Activated CD8-positive, alpha-beta T cell treated with anti-CD3 and anti-CD28 coated beads, Interleukin-2, amount 10 ng/mL, durations not matched to agents 7 days and 5 days (primary cell): Measurements from ENCODE around the gene KCNIP3. TPM values are rescaled to one million over a fixed set of nuclear protein-coding genes. Genes with fewer than 3 reads are reported as not detected.
"Not testable (repeated sequence)": the region's sequence is repeated elsewhere in the genome, so short reads cannot be mapped to it uniquely, and the experiment has no call there.

Experiments
- ATAC-seq: fragments of 150-1000 bp; cut with Tn5 transposase; one replicate; pipeline ENCODE4 v1.10.0; 2021; ENCODE audit warnings: moderate library complexity
- CTCF ChIA-PET: fragments of 350-600 bp; sonication (Branson Sonifier 250); formaldehyde crosslinking; loops from one replicate; lab custom pipeline; 2021; ENCODE audit warnings: antibody characterized with exemption; lab: Charles Lee
- POLR2A ChIA-PET: fragments of 350-600 bp; sonication (Branson Sonifier 250); formaldehyde crosslinking; loops from one replicate; lab custom pipeline; 2021; ENCODE audit warnings: antibody characterized with exemption; lab: Charles Lee
- DNase-seq: peaks from one replicate; pipeline ENCODE4 v3.0.0-alpha.2; 2020
- H3K27ac Mint-ChIP-seq: one replicate; pipeline ENCODE4 v1.8.0; 2021; ENCODE audit warnings: mild to moderate bottlenecking, mixed read lengths
- H3K27me3 Mint-ChIP-seq: one replicate; pipeline ENCODE4 v1.8.0; 2021; ENCODE audit warnings: low read depth, mixed read lengths
- H3K36me3 Mint-ChIP-seq: one replicate; pipeline ENCODE4 v1.8.0; 2021; ENCODE audit warnings: low read depth, mixed read lengths
- H3K4me1 Mint-ChIP-seq: one replicate; pipeline ENCODE4 v1.8.0; 2021; ENCODE audit warnings: low read depth, mixed read lengths
- H3K4me3 Mint-ChIP-seq: one replicate; pipeline ENCODE4 v1.8.0; 2021; ENCODE audit warnings: mild to moderate bottlenecking, mixed read lengths
- H3K9me3 Mint-ChIP-seq: one replicate; pipeline ENCODE4 v1.8.0; 2022; ENCODE audit warnings: mixed read lengths; ENCODE audit not compliant: insufficient read depth
- total RNA-seq, 2 experiments: library from RNA; stranded (reverse); gene quantifications; one replicate each; pipeline ENCODE4 v1.2.3, GENCODE V29; 2021

Gene KCNIP3
- total RNA-seq, 2 experiments from 2014 or later, result not detected

DNA sequence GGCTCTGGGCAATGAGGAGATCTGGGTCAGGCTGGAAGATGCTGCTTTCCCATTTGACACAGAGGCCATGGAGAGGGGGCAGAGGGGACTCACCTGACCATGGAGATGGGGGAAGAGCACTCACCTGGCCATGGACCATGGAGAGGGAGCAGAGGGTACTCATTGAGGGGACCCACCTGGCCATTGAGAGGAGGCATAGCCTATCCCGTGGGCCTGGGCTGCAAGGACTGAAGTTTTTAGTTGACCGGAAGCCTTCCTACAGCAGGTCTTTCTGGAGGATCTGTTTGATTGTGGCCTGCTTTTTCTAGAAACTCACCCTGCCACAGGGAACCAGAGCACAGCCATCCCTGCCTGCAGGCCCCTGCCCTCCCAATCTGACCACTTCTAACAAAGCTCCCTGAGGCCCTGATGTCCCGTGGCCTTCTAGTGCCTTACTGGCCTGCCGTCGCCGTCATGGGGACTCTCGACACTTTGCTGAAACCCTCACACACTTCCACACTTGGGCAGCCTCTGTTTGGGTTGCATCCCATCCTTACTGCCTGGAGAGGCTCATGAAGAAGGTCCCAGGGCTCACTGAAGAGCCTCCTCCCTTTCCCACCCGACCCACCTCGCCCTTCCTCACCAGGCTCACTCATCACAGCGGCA is 28.0 kb upstream of the KCNIP3 start:
- Mint-ChIP-seq H3K4me1 (no peaks in the 10 kb centered on the region), H3K4me3 (no peak overlapping the region), H3K27ac (no peak overlapping the region), H3K9me3 (no peaks in the 10 kb centered on the region), H3K36me3 (no peaks in the 10 kb centered on the region), H3K27me3 (no peaks in the 10 kb centered on the region)
- DNase-seq, result no peak
- ChIA-PET CTCF (no interaction called here), POLR2A (no interaction called here)
- ATAC-seq, result no peak

DNA sequence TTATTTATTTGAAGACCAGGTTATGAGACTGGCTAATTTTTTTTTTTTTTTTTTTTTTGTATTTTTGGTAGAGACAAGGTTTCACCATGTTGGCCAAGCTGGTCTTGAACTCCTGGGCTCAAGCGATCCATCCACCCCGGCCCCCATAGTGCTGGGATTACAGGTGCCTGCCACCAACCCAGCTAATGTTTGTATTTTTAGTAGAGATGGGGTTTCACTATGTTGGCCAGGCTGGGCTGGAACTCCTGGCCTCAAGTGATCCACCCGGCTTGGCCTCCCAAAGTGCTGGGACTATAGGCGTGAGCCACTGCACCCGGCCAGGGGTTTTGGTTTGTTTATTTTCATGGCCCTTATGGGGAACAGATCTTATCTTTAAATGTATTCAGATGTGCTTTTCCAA is 27.4 kb upstream of the KCNIP3 start:
- ATAC-seq, H3K36me3 Mint-ChIP-seq, POLR2A ChIA-PET, H3K27ac Mint-ChIP-seq, H3K27me3 Mint-ChIP-seq, DNase-seq, H3K4me3 Mint-ChIP-seq, H3K9me3 Mint-ChIP-seq, H3K4me1 Mint-ChIP-seq, CTCF ChIA-PET: not testable (repeated sequence)

DNA sequence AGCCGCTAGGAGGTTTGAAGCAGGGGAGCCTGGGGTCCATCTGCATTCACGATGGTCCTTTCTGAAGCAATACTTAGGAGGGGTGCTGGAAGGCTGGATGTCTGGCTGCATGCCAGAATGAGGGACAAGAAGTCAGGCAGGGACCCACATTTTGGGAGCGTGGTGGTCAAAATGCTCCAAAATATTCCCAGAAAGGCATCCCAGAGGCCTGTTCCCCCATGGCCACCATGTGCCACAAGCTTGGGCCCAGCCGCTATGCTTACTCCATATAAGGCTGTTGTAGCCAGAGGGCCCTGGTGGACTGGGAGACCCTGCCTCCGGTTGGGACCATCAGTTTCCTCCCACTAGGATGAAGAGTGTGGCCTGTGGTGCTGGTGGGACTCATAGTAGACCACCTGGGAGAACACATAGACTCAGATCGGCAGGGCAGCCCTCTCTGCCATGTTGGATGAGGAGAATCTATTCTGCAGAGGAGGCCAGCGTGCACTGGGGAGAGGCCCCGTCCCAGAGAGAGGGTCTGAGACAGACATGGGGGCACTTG is 26.5 kb upstream of the KCNIP3 start:
- H3K27me3 Mint-ChIP-seq, result no peaks in the 10 kb centered on the region
- no peaks in the 10 kb centered on the region for H3K36me3 Mint-ChIP-seq
- no peak overlapping the region for H3K27ac Mint-ChIP-seq
- no peaks in the 10 kb centered on the region for H3K4me1 Mint-ChIP-seq
- DNase-seq (no peak), ATAC-seq (no peak)
- H3K9me3 Mint-ChIP-seq, result no peaks in the 10 kb centered on the region
- H3K4me3 Mint-ChIP-seq, result no peak overlapping the region
- POLR2A ChIA-PET, result no interaction called here
- CTCF ChIA-PET, result no interaction called here

DNA sequence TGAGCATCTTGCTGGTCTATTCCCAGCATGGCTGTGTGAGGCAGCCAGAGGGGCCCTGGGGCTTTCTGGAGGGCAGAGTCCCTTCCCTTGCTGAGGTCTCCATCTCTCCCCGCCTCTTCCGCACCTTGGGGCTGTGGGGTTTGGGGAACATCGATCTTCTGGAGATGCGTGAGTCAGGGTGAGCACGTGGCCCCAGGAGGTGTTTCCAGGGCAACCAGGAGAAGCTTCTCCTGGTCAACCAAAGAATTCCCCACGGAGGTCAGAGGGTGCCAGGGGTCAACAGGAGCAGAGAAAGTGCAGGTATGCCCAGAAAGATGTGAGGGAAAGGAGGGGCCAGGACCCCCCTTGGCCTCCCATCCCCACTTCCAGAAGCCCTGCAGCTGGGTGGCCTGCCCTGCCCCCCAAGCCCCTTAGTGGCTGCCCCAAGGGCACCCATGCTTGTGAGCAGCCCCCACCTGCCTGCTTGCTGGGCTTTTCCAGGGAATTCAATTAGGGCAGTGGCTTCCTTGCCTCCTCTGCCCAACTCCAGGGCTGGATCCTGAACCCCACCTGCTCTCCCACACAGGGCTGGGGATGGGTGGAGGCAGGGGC is 25.7 kb upstream of the KCNIP3 start:
- H3K9me3 Mint-ChIP-seq, result no peaks in the 10 kb centered on the region
- no peaks in the 10 kb centered on the region for H3K27me3 Mint-ChIP-seq
- no peaks in the 10 kb centered on the region for H3K36me3 Mint-ChIP-seq
- no peak overlapping the region for H3K27ac Mint-ChIP-seq
- DNase-seq (no peak), ATAC-seq (no peak)
- ChIA-PET CTCF (no interaction called here), POLR2A (no interaction called here)
- no peak overlapping the region for H3K4me3 Mint-ChIP-seq
- no peaks in the 10 kb centered on the region for H3K4me1 Mint-ChIP-seq

DNA sequence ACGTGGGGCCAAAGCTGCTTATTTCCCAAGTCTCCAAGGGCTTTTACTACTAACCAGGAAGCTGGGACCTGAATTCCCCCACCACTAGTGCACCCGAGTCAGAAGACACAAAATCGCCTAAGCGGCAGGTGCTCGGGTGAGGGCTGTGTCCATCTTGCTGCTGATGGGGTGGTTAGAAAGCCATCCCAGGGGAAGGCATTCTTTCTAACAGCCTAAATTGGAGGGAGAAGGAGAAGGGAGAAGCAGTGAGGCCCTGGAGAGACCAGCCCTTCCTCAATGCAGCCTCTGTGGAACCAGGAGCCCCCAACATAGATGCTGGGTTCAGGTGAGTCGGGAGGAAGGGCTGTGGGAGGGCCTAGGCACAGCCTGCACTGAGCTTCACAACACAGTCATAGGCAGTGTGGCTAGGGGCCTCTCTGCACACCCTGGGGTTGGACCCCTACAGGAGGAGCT is 24.8 kb upstream of the KCNIP3 start:
- Mint-ChIP-seq H3K27ac (no peak overlapping the region), H3K36me3 (no peaks in the 10 kb centered on the region), H3K4me3 (no peak overlapping the region), H3K4me1 (no peaks in the 10 kb centered on the region), H3K27me3 (no peaks in the 10 kb centered on the region), H3K9me3 (no peaks in the 10 kb centered on the region)
- no peak for DNase-seq
- CTCF ChIA-PET, result no interaction called here
- ATAC-seq, result no peak
- POLR2A ChIA-PET, result no interaction called here

DNA sequence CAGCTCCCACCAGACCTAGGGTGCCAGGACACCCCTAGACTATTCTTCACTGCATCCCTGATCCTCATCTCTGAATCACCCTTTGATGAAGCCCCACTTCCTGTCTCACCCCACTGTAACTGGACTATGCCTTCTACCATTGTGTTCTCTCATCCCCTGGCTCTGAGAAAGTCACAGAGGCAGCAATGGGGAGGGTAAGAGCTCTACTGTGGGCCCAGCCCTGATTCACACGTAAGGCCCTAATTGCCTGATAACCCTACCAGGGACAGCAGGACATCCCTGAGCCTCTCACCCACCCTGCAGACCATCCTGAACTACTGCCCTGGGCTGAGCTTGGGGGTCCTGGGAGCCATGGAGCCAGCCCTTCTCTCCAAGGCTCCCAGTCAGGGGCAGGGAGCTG is 24.4 kb upstream of the KCNIP3 start:
- Mint-ChIP-seq H3K4me1 (no peaks in the 10 kb centered on the region), H3K9me3 (no peaks in the 10 kb centered on the region), H3K36me3 (no peaks in the 10 kb centered on the region), H3K27ac (no peak overlapping the region), H3K4me3 (no peak overlapping the region), H3K27me3 (no peaks in the 10 kb centered on the region)
- no peak for ATAC-seq
- ChIA-PET CTCF (no interaction called here), POLR2A (no interaction called here)
- no peak for DNase-seq

DNA sequence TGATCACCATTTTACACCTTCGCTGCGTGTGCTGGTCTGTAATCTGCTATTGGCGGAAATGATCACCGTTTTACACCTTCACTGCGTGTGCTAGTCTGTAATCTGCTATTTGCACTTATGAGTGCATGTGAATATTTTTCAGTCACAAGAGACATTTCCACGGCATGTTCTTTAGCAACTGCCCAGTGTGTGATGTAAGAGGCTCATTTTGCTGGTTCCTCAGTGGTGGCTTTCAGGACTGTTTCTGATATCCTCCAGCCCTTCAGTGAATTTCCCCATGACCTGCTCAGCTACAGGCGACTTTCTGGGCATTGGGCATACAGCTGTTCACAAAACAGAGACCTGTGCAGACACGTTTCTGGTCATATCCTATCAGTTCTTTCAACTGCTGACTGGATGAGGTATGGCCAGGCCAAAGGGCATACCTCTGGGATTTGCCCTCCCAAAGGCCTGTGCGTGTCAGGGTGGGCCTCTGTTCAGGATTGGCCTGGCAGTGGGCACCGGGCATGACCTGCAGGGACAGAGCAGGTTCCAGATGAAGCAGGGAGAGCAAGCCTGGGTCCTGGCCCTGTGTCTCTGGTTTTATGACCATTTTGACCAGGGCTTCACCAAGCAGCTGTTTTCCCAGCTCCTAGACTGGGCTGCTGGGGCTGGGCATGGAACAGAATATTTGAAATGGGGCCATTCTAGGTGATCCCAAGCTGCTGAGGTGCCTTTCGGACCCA is 23.4 kb upstream of the KCNIP3 start:
- no peaks in the 10 kb centered on the region for H3K27me3 Mint-ChIP-seq
- H3K36me3 Mint-ChIP-seq, result no peaks in the 10 kb centered on the region
- H3K4me3 Mint-ChIP-seq, result no peak overlapping the region
- ChIA-PET CTCF (no interaction called here), POLR2A (no interaction called here)
- DNase-seq, result no peak
- H3K4me1 Mint-ChIP-seq, result no peaks in the 10 kb centered on the region
- ATAC-seq, result no peak
- H3K27ac Mint-ChIP-seq, result no peak overlapping the region
- no peaks in the 10 kb centered on the region for H3K9me3 Mint-ChIP-seq

DNA sequence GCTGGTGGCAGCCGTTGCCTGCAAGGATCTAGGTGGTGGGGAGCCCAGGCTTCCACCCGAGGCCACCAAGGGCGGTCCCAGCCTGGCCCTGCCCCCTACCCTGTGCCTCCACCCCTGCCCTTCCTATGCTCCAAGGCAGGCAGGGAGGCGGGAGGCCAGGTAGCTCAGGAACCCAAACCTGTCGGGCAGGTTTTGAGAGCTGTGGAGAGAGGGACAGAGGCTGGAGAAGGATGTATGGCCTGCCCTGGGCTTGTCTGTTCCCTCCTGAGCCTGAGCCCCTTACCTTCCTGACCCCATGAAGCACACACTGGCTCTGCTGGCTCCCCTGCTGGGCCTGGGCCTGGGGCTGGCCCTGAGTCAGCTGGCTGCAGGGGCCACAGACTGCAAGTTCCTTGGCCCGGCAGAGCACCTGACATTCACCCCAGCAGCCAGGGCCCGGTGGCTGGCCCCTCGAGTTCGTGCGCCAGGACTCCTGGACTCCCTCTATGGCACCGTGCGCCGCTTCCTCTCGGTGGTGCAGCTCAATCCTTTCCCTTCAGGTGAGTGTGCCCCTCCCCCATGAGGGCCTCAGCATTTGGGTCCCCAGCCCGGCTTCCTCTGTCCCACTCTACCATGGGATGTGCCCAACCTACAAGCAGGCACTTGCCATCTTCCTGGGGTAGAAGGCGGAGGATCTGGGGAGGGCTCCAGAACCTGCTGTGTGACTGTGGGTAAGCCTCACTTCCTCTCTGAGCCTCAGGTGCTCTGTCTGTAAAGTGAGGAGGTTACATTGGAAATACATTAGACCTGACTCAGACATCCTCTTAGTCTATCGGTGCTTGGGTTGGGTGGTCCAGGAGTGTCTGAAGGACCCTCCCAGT is 22.6 kb upstream of the KCNIP3 start, which contains the start of gene PROM2:
PROM2 (plus strand) TSS at position 159 of the 860 bp plus-strand sequence; CDS start at position 296, 137 bp downstream.
- ChIA-PET CTCF (no interaction called here), POLR2A (no interaction called here)
- Mint-ChIP-seq H3K36me3 (no peaks in the 10 kb centered on the region), H3K27me3 (no peaks in the 10 kb centered on the region), H3K4me1 (no peaks in the 10 kb centered on the region), H3K9me3 (no peaks in the 10 kb centered on the region), H3K4me3 (no peak within 1 kb of the TSS), H3K27ac (no peak within 1 kb of the TSS)
- ATAC-seq, result no peak
- no peak for DNase-seq

DNA sequence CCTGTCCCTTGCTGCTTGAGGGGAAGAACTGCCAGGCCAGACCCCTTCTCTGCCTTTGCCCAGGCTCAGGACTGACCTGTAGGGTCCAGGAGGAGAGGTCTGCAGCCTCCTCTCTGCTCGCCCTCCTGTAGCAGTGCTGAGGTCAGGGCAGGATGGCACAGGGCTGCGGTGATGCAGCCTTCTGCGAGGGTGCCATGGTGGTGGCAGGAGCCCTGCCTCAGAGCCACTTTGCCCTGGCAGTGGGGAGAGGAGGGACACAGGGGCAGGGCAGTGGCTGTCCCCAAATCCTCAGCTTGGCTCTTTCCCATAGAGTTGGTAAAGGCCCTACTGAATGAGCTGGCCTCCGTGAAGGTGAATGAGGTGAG is 22.0 kb upstream of the KCNIP3 start:
- ChIA-PET CTCF (no interaction called here), POLR2A (no interaction called here)
- H3K36me3 Mint-ChIP-seq, result no peaks in the 10 kb centered on the region
- DNase-seq, result no peak
- no peaks in the 10 kb centered on the region for H3K27me3 Mint-ChIP-seq
- no peak for ATAC-seq
- no peaks in the 10 kb centered on the region for H3K9me3 Mint-ChIP-seq
- H3K27ac Mint-ChIP-seq, result no peak overlapping the region
- no peaks in the 10 kb centered on the region for H3K4me1 Mint-ChIP-seq
- no peak overlapping the region for H3K4me3 Mint-ChIP-seq

DNA sequence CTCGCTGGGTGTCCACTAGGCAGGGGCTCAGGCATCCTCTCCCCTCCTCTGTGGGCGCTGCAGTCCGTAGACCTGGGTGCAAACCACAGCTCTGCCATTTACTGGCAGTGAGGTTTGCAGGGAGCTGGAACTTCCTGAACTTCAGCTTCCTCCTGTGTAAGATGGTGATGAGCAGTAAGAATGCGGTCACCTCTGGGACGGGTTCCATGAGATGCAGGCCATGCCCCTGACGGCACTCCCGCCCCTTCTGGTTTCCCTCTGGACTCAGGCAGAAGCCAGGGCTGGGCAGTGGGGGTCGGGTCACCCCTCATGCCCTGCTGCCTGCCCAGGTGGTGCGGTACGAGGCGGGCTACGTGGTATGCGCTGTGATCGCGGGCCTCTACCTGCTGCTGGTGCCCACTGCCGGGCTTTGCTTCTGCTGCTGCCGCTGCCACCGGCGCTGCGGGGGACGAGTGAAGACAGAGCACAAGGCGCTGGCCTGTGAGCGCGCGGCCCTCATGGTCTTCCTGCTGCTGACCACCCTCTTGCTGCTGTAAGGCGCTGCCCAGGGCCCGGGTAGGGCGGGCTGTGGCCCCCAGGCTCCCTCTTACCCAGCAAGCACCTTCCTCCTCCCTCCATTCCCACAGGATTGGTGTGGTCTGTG is 21.4 kb upstream of the KCNIP3 start:
- no peak for DNase-seq
- Mint-ChIP-seq H3K4me3 (no peak overlapping the region), H3K27ac (no peak overlapping the region), H3K27me3 (no peaks in the 10 kb centered on the region), H3K4me1 (no peaks in the 10 kb centered on the region), H3K36me3 (no peaks in the 10 kb centered on the region), H3K9me3 (no peaks in the 10 kb centered on the region)
- ATAC-seq, result no peak
- CTCF ChIA-PET, result no interaction called here
- POLR2A ChIA-PET, result no interaction called here

DNA sequence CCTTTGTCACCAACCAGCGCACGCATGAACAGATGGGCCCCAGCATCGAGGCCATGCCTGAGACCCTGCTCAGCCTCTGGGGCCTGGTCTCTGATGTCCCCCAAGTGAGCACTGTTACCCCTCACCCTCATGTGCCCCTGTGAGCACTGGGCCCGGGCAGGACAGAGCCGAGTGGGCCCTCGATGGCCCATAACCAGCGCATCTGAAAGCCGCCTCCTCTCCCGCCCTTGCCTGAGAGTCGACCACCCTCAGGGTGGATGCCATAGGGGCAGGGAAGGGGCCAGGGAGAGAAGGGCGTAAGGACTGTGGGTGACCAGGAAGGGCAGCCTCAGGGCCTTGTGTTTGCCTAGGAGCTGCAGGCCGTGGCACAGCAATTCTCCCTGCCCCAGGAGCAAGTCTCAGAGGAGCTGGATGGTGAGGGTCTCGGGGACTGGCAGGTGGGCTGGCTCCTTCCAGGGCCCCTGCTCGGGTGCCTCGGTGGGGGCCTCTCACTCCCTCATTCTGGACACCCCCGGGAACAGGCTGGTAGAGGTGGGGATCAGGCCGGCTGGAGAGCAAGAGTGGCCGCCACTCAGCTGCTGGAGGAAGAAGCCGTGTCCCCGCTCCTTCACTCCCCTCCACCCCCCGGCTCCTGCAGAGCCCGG is 20.8 kb upstream of the KCNIP3 start:
- no peaks in the 10 kb centered on the region for H3K9me3 Mint-ChIP-seq
- H3K4me3 Mint-ChIP-seq, result no peak overlapping the region

More for the DNA sequence above, 20.8 kb upstream of the KCNIP3 start:
- Mint-ChIP-seq H3K27ac (no peak overlapping the region), H3K27me3 (no peaks in the 10 kb centered on the region), H3K4me1 (no peaks in the 10 kb centered on the region), H3K36me3 (no peaks in the 10 kb centered on the region)
- POLR2A ChIA-PET, result no interaction called here
- no peak for ATAC-seq
- CTCF ChIA-PET, result no interaction called here
- DNase-seq, result no peak
